Activated T-cell treated with anti-CD3 and anti-CD28 coated beads, Interleukin-2, amount 50 U/mL, for 4 hours (primary cell): ENCODE data around the gene BAZ2A. TPM values are rescaled to one million over a fixed set of nuclear protein-coding genes. Genes with fewer than 3 reads are reported as not detected.

Experiments used
- ATAC-seq, 2 donors: fragments of 200-7000 bp; cut with Tn5 transposase; one replicate each; pipeline ENCODE4 v1.10.0; 2021
- DNase-seq: peaks from one replicate; pipeline ENCODE4 v3.0.0-alpha.2; 2020
- H3K27me3 Mint-ChIP-seq: one replicate; pipeline ENCODE4 v1.8.0; 2021; ENCODE audit warnings: low read depth, mixed read lengths
- H3K36me3 Mint-ChIP-seq: one replicate; pipeline ENCODE4 v1.8.0; 2022; ENCODE audit warnings: mixed read lengths; ENCODE audit not compliant: insufficient read depth
- H3K4me1 Mint-ChIP-seq: one replicate; pipeline ENCODE4 v1.8.0; 2021; ENCODE audit warnings: low read depth, mixed read lengths
- H3K4me3 Mint-ChIP-seq: one replicate; pipeline ENCODE4 v1.8.0; 2021; ENCODE audit warnings: mild to moderate bottlenecking, moderate library complexity, mixed read lengths
- H3K9me3 Mint-ChIP-seq: one replicate; pipeline ENCODE4 v1.8.0; 2021; ENCODE audit warnings: mixed read lengths
- total RNA-seq, 3 donors: library from RNA; stranded (reverse); gene quantifications; one replicate each; pipeline ENCODE4 v1.2.1, GENCODE V29; 2021

The BAZ2A gene
- total RNA-seq, 3 donors from 2014 or later = 53.0 to 64.9 (median 64.5) TPM

- Mint-ChIP-seq H3K4me3 (peak overlapping the region; percentile 97), H3K27me3 (no peaks in the 10 kb centered on the region), H3K36me3 (peaks cover 5% of the 10 kb centered on the region), H3K9me3 (no peaks in the 10 kb centered on the region), H3K4me1 (peaks cover 76% of the 10 kb centered on the region)
- ATAC-seq (peak; percentile 42 to 43), DNase-seq (peak; percentile 55)
These were observed 507 bp downstream of the BAZ2A start for GRCh38 chr12:56629459-56630179.

GRCh38 chr12:56628671-56629458 is 1.3 kb downstream of the BAZ2A start:
- DNase-seq (peak; percentile 34), ATAC-seq (peak in 1 of 2 donors; percentile 12)
- H3K4me1 Mint-ChIP-seq = peaks cover 76% of the 10 kb centered on the region
- H3K4me3 Mint-ChIP-seq = peak overlapping the region; percentile 97
- H3K36me3 Mint-ChIP-seq = peaks cover 5% of the 10 kb centered on the region
- H3K27me3 Mint-ChIP-seq = no peaks in the 10 kb centered on the region
- H3K9me3 Mint-ChIP-seq = no peaks in the 10 kb centered on the region

- Mint-ChIP-seq H3K9me3 (no peaks in the 10 kb centered on the region), H3K36me3 (peaks cover 5% of the 10 kb centered on the region), H3K27me3 (no peaks in the 10 kb centered on the region), H3K4me3 (no peak overlapping the region), H3K4me1 (peaks cover 65% of the 10 kb centered on the region)
- ATAC-seq (no peak), DNase-seq (no peak)
These were observed 3.4 kb downstream of the BAZ2A start for GRCh38 chr12:56626701-56627100.

- no peak overlapping the region for H3K4me3 Mint-ChIP-seq
- DNase-seq = no peak
- no peaks in the 10 kb centered on the region for H3K9me3 Mint-ChIP-seq
- H3K27me3 Mint-ChIP-seq = no peaks in the 10 kb centered on the region
- peak in 1 of 2 donors; percentile 58 for ATAC-seq
- peaks cover 15% of the 10 kb centered on the region for H3K36me3 Mint-ChIP-seq
- H3K4me1 Mint-ChIP-seq = peaks cover 54% of the 10 kb centered on the region
These were observed 7.6 kb downstream of the BAZ2A start for GRCh38 chr12:56622535-56622934.

GRCh38 chr12:56616925-56617324 is 13.2 kb downstream of the BAZ2A start:
- H3K9me3 Mint-ChIP-seq = no peaks in the 10 kb centered on the region
- no peaks in the 10 kb centered on the region for H3K27me3 Mint-ChIP-seq
- peaks cover 20% of the 10 kb centered on the region for H3K4me1 Mint-ChIP-seq
- DNase-seq (no peak), ATAC-seq (no peak)
- no peak overlapping the region for H3K4me3 Mint-ChIP-seq
- peaks cover 50% of the 10 kb centered on the region for H3K36me3 Mint-ChIP-seq

- ATAC-seq = no peak
- DNase-seq = no peak
- Mint-ChIP-seq H3K4me1 (peaks cover 20% of the 10 kb centered on the region), H3K36me3 (peaks cover 57% of the 10 kb centered on the region), H3K9me3 (no peaks in the 10 kb centered on the region), H3K4me3 (no peak overlapping the region), H3K27me3 (no peaks in the 10 kb centered on the region)
These were observed 13.9 kb downstream of the BAZ2A start for GRCh38 chr12:56616244-56616643.

- peaks cover 63% of the 10 kb centered on the region for H3K36me3 Mint-ChIP-seq
- peaks cover 13% of the 10 kb centered on the region for H3K4me1 Mint-ChIP-seq
- H3K9me3 Mint-ChIP-seq = no peaks in the 10 kb centered on the region
- no peak for DNase-seq
- ATAC-seq = no peak
- no peak overlapping the region for H3K4me3 Mint-ChIP-seq
- H3K27me3 Mint-ChIP-seq = no peaks in the 10 kb centered on the region
These were observed 15.5 kb downstream of the BAZ2A start for GRCh38 chr12:56614627-56615026.

GRCh38 chr12:56604355-56604754 is 25.8 kb downstream of the BAZ2A start:
- DNase-seq (no peak), ATAC-seq (no peak)
- H3K9me3 Mint-ChIP-seq = no peaks in the 10 kb centered on the region
- no peaks in the 10 kb centered on the region for H3K27me3 Mint-ChIP-seq
- no peaks in the 10 kb centered on the region for H3K4me1 Mint-ChIP-seq
- H3K4me3 Mint-ChIP-seq = no peak overlapping the region
- H3K36me3 Mint-ChIP-seq = peaks cover 59% of the 10 kb centered on the region

- peaks cover 60% of the 10 kb centered on the region for H3K36me3 Mint-ChIP-seq
- no peaks in the 10 kb centered on the region for H3K4me1 Mint-ChIP-seq
- DNase-seq (no peak), ATAC-seq (no peak)
- no peaks in the 10 kb centered on the region for H3K27me3 Mint-ChIP-seq
- H3K4me3 Mint-ChIP-seq = no peak overlapping the region
- H3K9me3 Mint-ChIP-seq = no peaks in the 10 kb centered on the region
These were observed 27.9 kb downstream of the BAZ2A start for GRCh38 chr12:56602239-56602638.

- Mint-ChIP-seq H3K36me3 (peaks cover 61% of the 10 kb centered on the region), H3K4me3 (no peak overlapping the region), H3K27me3 (no peaks in the 10 kb centered on the region), H3K9me3 (no peaks in the 10 kb centered on the region), H3K4me1 (no peaks in the 10 kb centered on the region)
- ATAC-seq (no peak), DNase-seq (peak; percentile 13)
These were observed 28.6 kb downstream of the BAZ2A start for GRCh38 chr12:56601503-56601902.

- H3K4me3 Mint-ChIP-seq = no peak overlapping the region
- H3K36me3 Mint-ChIP-seq = peaks cover 53% of the 10 kb centered on the region
- H3K4me1 Mint-ChIP-seq = no peaks in the 10 kb centered on the region
- H3K9me3 Mint-ChIP-seq = no peaks in the 10 kb centered on the region
- DNase-seq (no peak), ATAC-seq (no peak)
- H3K27me3 Mint-ChIP-seq = no peaks in the 10 kb centered on the region
These were observed 29.4 kb downstream of the BAZ2A start for GRCh38 chr12:56600753-56601152.

- H3K4me1 Mint-ChIP-seq = no peaks in the 10 kb centered on the region
- H3K36me3 Mint-ChIP-seq = peaks cover 47% of the 10 kb centered on the region
- H3K9me3 Mint-ChIP-seq = no peaks in the 10 kb centered on the region
- ATAC-seq (no peak), DNase-seq (no peak)
- H3K27me3 Mint-ChIP-seq = no peaks in the 10 kb centered on the region
- H3K4me3 Mint-ChIP-seq = no peak overlapping the region
These were observed 30.3 kb downstream of the BAZ2A start for GRCh38 chr12:56599797-56600196.

- Mint-ChIP-seq H3K36me3 (peaks cover 40% of the 10 kb centered on the region), H3K4me3 (no peak overlapping the region), H3K9me3 (no peaks in the 10 kb centered on the region), H3K27me3 (no peaks in the 10 kb centered on the region), H3K4me1 (no peaks in the 10 kb centered on the region)
- ATAC-seq = no peak
- DNase-seq = no peak
These were observed 31.1 kb downstream of the BAZ2A start for GRCh38 chr12:56599041-56599440.

- H3K36me3 Mint-ChIP-seq = peaks cover 24% of the 10 kb centered on the region
These were observed 33.3 kb downstream of the BAZ2A start for GRCh38 chr12:56596815-56597214.

More at GRCh38 chr12:56596815-56597214, 33.3 kb downstream of the BAZ2A start:
- ATAC-seq (no peak), DNase-seq (no peak)
- Mint-ChIP-seq H3K4me1 (no peaks in the 10 kb centered on the region), H3K9me3 (no peaks in the 10 kb centered on the region), H3K4me3 (no peak overlapping the region), H3K27me3 (no peaks in the 10 kb centered on the region)
